GM23338 (cell line): ENCODE results near the gene ASB16. TPM values are rescaled to one million over a fixed set of nuclear protein-coding genes. Genes with fewer than 3 reads are reported as not detected.

Source experiments
- ATAC-seq: fragments of 200-7000 bp; cut with Tn5 transposase; 3 replicates; pipeline ENCODE4 v1.9.1; 2020
- DNase-seq: peaks from one replicate; pipeline ENCODE4 v3.0.0-alpha.2; 2015; ENCODE audit warnings: low spot score
- H2AFZ ChIP-seq: fragments of 200-600 bp; sonication (generic); 2 replicates; pipeline ENCODE4 v1.8.0; 2016; ENCODE audit warnings: antibody characterized with exemption, mild to moderate bottlenecking, moderate library complexity
- H3F3A ChIP-seq: fragments of 200-600 bp; sonication (generic); replicated peaks from 2 replicates; pipeline ENCODE4 v1.8.0; 2017; ENCODE audit warnings: antibody characterized with exemption, mixed run types, low read depth
- H3K27ac ChIP-seq: fragments of 200-600 bp; sonication (generic); 2 replicates; pipeline ENCODE4 v1.6.1; 2016; ENCODE audit warnings: low read depth
- H3K27me3 ChIP-seq: fragments of 200-600 bp; sonication (generic); 2 replicates; pipeline ENCODE4 v1.8.0; 2016; ENCODE audit warnings: mild to moderate bottlenecking, mixed run types, moderate library complexity; ENCODE audit not compliant: insufficient read depth
- H3K36me3 ChIP-seq: fragments of 200-600 bp; sonication (generic); 2 replicates; pipeline ENCODE4 v1.8.0; 2016; ENCODE audit warnings: mild to moderate bottlenecking; ENCODE audit not compliant: insufficient read depth
- H3K4me1 ChIP-seq: fragments of 200-600 bp; sonication (generic); 2 replicates; pipeline ENCODE4 v1.8.0; 2016; ENCODE audit warnings: mild to moderate bottlenecking, moderate library complexity; ENCODE audit not compliant: insufficient read depth
- H3K4me2 ChIP-seq: fragments of 200-600 bp; sonication (generic); 2 replicates; pipeline ENCODE4 v1.7.1; 2017; ENCODE audit warnings: mixed run types
- H3K4me3 ChIP-seq: fragments of 200-600 bp; sonication (generic); 2 replicates; pipeline ENCODE4 v1.6.1; 2016; ENCODE audit warnings: mixed run types
- H3K79me2 ChIP-seq: fragments of 200-600 bp; sonication (generic); replicated peaks from 2 replicates; pipeline ENCODE4 v1.8.0; 2017; ENCODE audit warnings: mild to moderate bottlenecking; ENCODE audit not compliant: insufficient read depth
- H3K9me2 ChIP-seq: fragments of 200-600 bp; sonication (generic); 2 replicates; pipeline ENCODE4 v1.8.0; 2017; ENCODE audit not compliant: insufficient read depth
- H4K20me1 ChIP-seq: fragments of 200-600 bp; sonication (generic); replicated peaks from 2 replicates; pipeline ENCODE4 v1.8.0; 2017; ENCODE audit warnings: mild to moderate bottlenecking; ENCODE audit not compliant: insufficient read depth
- H3K27ac Mint-ChIP-seq: 2 replicates; pipeline ENCODE4 v1.8.0; 2020; ENCODE audit warnings: inconsistent platforms, mild to moderate bottlenecking, moderate library complexity, mixed read lengths
- H3K27me3 Mint-ChIP-seq: 3 replicates; pipeline ENCODE4 v1.8.0; 2022; ENCODE audit warnings: low read depth, mild to moderate bottlenecking, moderate library complexity, mixed read lengths, inconsistent platforms; ENCODE audit not compliant: insufficient read depth, poor library complexity
- H3K36me3 Mint-ChIP-seq: 3 replicates; pipeline ENCODE4 v1.8.0; 2021; ENCODE audit warnings: low read depth, mild to moderate bottlenecking, inconsistent platforms, moderate library complexity, mixed read lengths
- H3K4me1 Mint-ChIP-seq: 3 replicates; pipeline ENCODE4 v1.8.0; 2020; ENCODE audit warnings: mild to moderate bottlenecking, inconsistent platforms, mixed read lengths
- H3K4me3 Mint-ChIP-seq: 3 replicates; pipeline ENCODE4 v1.8.0; 2021; ENCODE audit warnings: moderate library complexity, mild to moderate bottlenecking, inconsistent platforms, mixed read lengths
- H3K9me3 Mint-ChIP-seq: 3 replicates; pipeline ENCODE4 v1.8.0; 2020; ENCODE audit warnings: moderate library complexity, mild to moderate bottlenecking, inconsistent platforms, mixed read lengths
- CREB1 ChIP-seq: fragments of 250-450 bp; sonication (Bioruptor Pico); IDR thresholded peaks from 2 replicates; pipeline ENCODE4 v1.5.0; 2020; ENCODE audit warnings: low read depth, mild to moderate bottlenecking, moderate library complexity
- CTCF ChIP-seq, 2 experiments: fragments of 200-600 bp in 1 of 2; sonication (generic) in 1 of 2; conservative IDR thresholded peaks; 2 replicates each; pipeline versions ENCODE4 v1.5.1 to v1.6.1; 2016 to 2017; ENCODE audit warnings: antibody characterized with exemption in 2 of 2, low read depth in 2 of 2, mild to moderate bottlenecking in 2 of 2, moderate library complexity in 1 of 2
- ETS1 ChIP-seq: IDR thresholded peaks from 2 replicates; pipeline ENCODE4 v1.6.1; 2016; ENCODE audit warnings: antibody characterized with exemption
- EZH2 ChIP-seq: fragments of 200-600 bp; sonication (generic); IDR thresholded peaks from one replicate; pipeline ENCODE4 v1.8.0; 2017; ENCODE audit warnings: antibody characterized with exemption, mild to moderate bottlenecking, low read depth; ENCODE audit not compliant: unreplicated experiment
- EZH2phosphoT487 ChIP-seq: fragments of 200-600 bp; sonication (generic); IDR thresholded peaks from one replicate; pipeline ENCODE4 v1.8.1; 2018; ENCODE audit warnings: antibody characterized with exemption; ENCODE audit not compliant: unreplicated experiment
- POLR2AphosphoS5 ChIP-seq: IDR thresholded peaks from 2 replicates; pipeline ENCODE4 v1.6.1; 2016; ENCODE audit warnings: antibody characterized with exemption, low read depth
- STAT1 ChIP-seq: IDR thresholded peaks from one replicate; pipeline ENCODE4 v1.6.1; 2016; ENCODE audit warnings: antibody characterized with exemption; ENCODE audit not compliant: unreplicated experiment
- polyA plus RNA-seq: library from polyadenylated mRNA; unstranded; fragments of >200 nt; fragmentation: Nextera tagmentation; extraction: Ambion mirVana; gene quantifications from 2 replicates; pipeline ENCODE4 v1.2.1, GENCODE V29; 2016
- total RNA-seq: library from RNA; depleted of rRNA; stranded (reverse); fragments of >200 nt; shearing (Covaris generic); gene quantifications from 2 replicates; pipeline ENCODE4 v1.2.3, GENCODE V29; 2014

Gene ASB16
- total and polyA plus RNA-seq, 2 experiments from 2014 or later = 0.47 TPM; not detected in 1

- TF ChIP-seq ETS1 (no peak), CTCF (conservative IDR thresholded peaks at IDR 0.05; ENCODE audit: low read depth in 2 of 2) (no peak)
Measured at GRCh38 chr17:44207743-44208142, 37.2 kb downstream of the ASB16 start (continued).

- H3K36me3 ChIP-seq = peaks cover 24% of the 10 kb centered on the region
- H2AFZ ChIP-seq = no peak overlapping the region
- DNase-seq (no peak), ATAC-seq (no peak)
- TF ChIP-seq STAT1 (no peak), CREB1 (CRISPR knock-in tag) (no peak), EZH2phosphoT487 (no peak), EZH2 (no peak), POLR2AphosphoS5 (no peak), CTCF (conservative IDR thresholded peaks at IDR 0.05; ENCODE audit: low read depth in 2 of 2) (no peak)
- H3K4me3 ChIP-seq = no peak overlapping the region
- H3K9me3 Mint-ChIP-seq = no peaks in the 10 kb centered on the region
- peaks cover 15% of the 10 kb centered on the region for H4K20me1 ChIP-seq
- no peaks in the 10 kb centered on the region for H3K27me3 ChIP-seq
- peaks cover 33% of the 10 kb centered on the region for H3K4me1 Mint-ChIP-seq
- 0 out of 2 replicates have a peak overlapping the region, but pooled peaks have one; percentile 14 for H3K4me2 ChIP-seq
- peak overlapping the region; percentile 92; the same call in 1 of the 2 replicates for H3K27ac Mint-ChIP-seq
- no peak overlapping the region for H3K4me3 Mint-ChIP-seq
- H3K36me3 Mint-ChIP-seq = peaks cover 79% of the 10 kb centered on the region
- peaks cover 18% of the 10 kb centered on the region for H3K4me1 ChIP-seq
- H3K27me3 Mint-ChIP-seq = peaks cover 27% of the 10 kb centered on the region
- H3K9me2 ChIP-seq = no peaks in the 10 kb centered on the region
- H3K79me2 ChIP-seq = no peaks in the 10 kb centered on the region
- peak overlapping the region; percentile 32; the same call in 1 of the 2 replicates for H3K27ac ChIP-seq
- peaks cover 26% of the 10 kb centered on the region; the same call in 1 of the 2 replicates for H3F3A ChIP-seq
Measured at GRCh38 chr17:44209786-44210341, 39.4 kb downstream of the ASB16 start.
